HepG2 (cell line): Measurements from ENCODE around the gene LRRN2.

Experiments
- BRCA1 ChIP-seq: sonication (generic); formaldehyde crosslinking; IDR thresholded peaks from 2 replicates; pipeline ENCODE4 v1.4.0; 2020; ENCODE audit warnings: missing genetic modification reagents
- NFRKB ChIP-seq: fragments of 450-650 bp; IDR thresholded peaks from 2 replicates; pipeline ENCODE4 v1.6.1; 2017
- RAD51 ChIP-seq: fragments of 450-650 bp; IDR thresholded peaks from 2 replicates; pipeline ENCODE4 v1.6.1; 2016; ENCODE audit warnings: borderline replicate concordance
- SCMH1 ChIP-seq: sonication (generic); formaldehyde crosslinking; IDR thresholded peaks from 2 replicates; pipeline ENCODE4 v1.9.0; 2021; ENCODE audit warnings: missing genetic modification reagents, mild to moderate bottlenecking, borderline replicate concordance
- SMC3 ChIP-seq: IDR thresholded peaks from 2 replicates; pipeline ENCODE4 v1.6.1; 2011; ENCODE audit warnings: low read length, improper control_type of control experiment
- ZNF274 ChIP-seq: sonication (generic); formaldehyde crosslinking; IDR thresholded peaks from 2 replicates; pipeline ENCODE4 v1.5.1; 2020; ENCODE audit warnings: mild to moderate bottlenecking, missing genetic modification reagents
- ZNF513 ChIP-seq: sonication (generic); formaldehyde crosslinking; conservative IDR thresholded peaks from 2 replicates; pipeline ENCODE4 v1.5.0; 2020; ENCODE audit warnings: missing genetic modification reagents
- ZSCAN9 ChIP-seq: IDR thresholded peaks from 2 replicates; pipeline ENCODE4 v1.6.1; 2016; ENCODE audit warnings: borderline replicate concordance
- TF ChIP-seq, protein P1 (sequence below): sonication (generic); formaldehyde crosslinking; IDR thresholded peaks from 2 replicates; pipeline ENCODE4 v1.5.0; 2020; ENCODE audit warnings: mild to moderate bottlenecking, missing genetic modification reagents, moderate library complexity

DNA sequence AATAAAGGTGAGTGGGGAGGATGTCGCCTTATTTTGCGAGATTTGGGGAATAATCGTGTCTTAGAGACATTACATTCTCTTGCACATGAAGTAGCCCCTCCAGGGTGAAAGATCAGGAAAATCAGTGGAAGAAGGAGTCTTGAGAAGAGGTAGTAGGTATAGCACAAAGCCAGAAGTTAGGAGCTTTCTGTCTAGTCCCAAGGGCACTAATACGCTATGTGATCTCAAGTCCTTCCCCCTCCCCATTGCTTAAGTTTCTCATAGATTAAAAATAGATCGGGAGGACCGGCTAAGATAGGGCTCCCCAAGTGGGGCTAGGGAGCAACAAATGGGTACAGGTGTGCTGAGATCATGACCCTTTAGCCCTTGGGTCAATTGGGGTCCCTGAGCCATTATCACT is 13.5 kb downstream of the LRRN2 start:
- TF ChIP-seq ZNF274 (CRISPR knock-in tag): no peak
- TF ChIP-seq, protein P1, sequence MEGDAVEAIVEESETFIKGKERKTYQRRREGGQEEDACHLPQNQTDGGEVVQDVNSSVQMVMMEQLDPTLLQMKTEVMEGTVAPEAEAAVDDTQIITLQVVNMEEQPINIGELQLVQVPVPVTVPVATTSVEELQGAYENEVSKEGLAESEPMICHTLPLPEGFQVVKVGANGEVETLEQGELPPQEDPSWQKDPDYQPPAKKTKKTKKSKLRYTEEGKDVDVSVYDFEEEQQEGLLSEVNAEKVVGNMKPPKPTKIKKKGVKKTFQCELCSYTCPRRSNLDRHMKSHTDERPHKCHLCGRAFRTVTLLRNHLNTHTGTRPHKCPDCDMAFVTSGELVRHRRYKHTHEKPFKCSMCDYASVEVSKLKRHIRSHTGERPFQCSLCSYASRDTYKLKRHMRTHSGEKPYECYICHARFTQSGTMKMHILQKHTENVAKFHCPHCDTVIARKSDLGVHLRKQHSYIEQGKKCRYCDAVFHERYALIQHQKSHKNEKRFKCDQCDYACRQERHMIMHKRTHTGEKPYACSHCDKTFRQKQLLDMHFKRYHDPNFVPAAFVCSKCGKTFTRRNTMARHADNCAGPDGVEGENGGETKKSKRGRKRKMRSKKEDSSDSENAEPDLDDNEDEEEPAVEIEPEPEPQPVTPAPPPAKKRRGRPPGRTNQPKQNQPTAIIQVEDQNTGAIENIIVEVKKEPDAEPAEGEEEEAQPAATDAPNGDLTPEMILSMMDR (CRISPR knock-in tag): no peak
- TF ChIP-seq ZNF513: no peak
- no peak for TF ChIP-seq BRCA1 (CRISPR knock-in tag)
- TF ChIP-seq RAD51: no peak
- no peak for TF ChIP-seq NFRKB
- no peak for TF ChIP-seq SCMH1 (CRISPR knock-in tag)
- no peak for TF ChIP-seq SMC3
- no peak for TF ChIP-seq ZSCAN9
